GM19238 (cell line): ENCODE results near the gene BMF.
A peak's percentile ranks its signal among the peaks of the same experiment; 100 is the strongest.
"Not testable (repeated sequence)": the region's sequence is repeated elsewhere in the genome, so short reads cannot be mapped to it uniquely, and the experiment has no call there.

Source experiments
- DNase-seq: peaks from one replicate; pipeline ENCODE4 v3.0.0; 2011; ENCODE audit warnings: low spot score; ENCODE audit not compliant: insufficient read length

Gene BMF

DNA sequence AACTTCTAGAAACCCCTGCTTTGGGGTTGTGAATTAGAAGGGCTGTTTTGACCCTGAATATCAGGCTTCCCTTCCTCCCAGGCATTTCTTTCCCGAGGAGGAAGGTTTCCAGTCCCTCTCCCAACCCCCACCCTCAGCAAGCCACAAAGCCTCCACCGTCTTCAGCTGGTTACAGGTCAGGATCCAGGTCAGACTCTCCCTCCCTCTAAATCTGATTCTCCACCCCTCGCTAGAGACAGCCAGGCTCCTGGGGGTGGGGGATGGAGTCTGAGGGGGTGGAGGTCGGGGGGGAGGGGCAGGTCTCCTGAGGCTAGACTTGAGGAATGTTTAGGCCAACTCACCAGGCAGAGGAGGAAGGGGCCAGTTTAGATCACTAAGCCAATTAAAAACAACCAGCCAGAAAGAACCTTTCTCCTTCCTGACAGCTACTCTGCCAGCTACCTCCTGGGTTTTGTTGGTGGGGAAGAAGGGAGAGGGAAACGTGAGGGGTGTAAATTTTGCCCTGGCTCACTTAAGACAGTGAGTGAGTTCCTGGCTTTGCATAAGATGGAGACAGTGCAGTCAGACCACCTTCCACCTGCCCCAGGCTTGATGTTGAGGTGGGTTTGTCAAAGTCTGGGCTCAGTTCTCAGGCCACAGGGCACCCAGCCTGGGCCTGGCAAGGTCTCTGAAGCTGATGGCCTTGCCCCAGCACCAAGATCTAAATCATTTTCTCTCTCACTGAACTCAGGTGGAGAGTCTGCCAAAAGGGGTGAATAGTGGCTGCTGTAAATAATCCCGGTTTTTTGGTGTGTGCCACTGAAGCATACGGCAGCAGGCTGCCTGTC lies 19.5 kb downstream of the BMF start:
- no peak for DNase-seq

GRCh38 chr15:40087991-40088928 lies 20.4 kb downstream of the BMF start:
- no peak for DNase-seq

DNA sequence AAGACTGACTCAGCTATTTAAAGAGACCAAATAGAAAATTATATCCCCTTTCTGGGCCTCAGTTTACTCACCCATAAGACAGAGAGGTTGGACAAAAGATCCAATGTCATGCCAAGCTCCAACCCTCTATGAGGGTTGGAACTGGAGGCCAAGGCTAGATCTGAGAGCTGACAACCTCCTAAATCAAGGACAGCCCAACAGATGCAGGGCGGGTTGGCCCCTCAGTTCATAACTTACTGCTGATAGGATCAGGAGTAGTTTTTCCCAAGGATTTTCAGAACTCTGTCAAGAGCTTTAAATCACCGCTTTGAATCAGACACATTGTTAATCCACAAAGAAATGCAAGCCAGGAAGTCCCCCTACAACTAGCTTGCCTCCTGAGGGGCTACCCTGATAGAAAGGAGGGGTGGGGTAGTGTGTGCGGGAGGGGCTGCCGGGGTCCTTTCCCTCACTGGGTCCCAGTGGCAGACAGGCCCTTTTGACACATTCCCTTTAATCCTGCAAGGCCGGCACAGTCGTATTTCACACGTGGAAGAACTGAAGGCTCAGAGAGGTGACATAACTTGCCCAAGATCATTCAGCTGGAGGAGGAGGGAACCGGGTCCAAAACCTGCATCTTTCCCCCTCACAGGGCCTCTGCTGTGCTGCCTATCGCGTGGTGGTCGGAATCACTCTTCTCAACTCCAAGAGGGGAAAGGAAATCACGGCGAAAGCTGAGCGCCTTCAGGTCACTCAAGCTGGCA lies 21.4 kb downstream of the BMF start:
- no peak for DNase-seq

GRCh38 chr15:40085266-40085665 lies 23.4 kb downstream of the BMF start:
- no peak for DNase-seq

DNA sequence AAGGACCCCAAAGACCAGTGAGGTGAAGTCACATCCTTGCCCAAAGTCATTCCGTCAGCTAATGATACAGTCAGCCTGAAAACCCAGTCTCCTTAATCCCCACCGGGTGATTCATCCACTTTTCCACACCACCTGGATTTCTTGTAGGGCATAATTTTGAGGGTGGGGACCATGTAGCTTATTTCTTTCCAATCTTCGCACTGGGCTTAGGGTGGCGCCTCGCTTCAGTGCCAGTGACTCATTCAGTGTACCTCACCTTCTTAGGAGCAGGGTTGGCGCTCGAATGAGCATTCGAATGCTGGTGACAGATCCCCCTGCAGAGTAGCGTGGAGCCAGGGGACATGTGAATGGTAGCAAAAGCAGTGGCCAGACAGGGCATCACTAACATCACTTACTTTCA lies 24.0 kb downstream of the BMF start:
- no peak for DNase-seq

- no peak for DNase-seq
Measured at GRCh38 chr15:40082195-40082883, 26.3 kb downstream of the BMF start.

GRCh38 chr15:40081691-40082194 lies 26.9 kb downstream of the BMF start:
- no peak for DNase-seq

DNA sequence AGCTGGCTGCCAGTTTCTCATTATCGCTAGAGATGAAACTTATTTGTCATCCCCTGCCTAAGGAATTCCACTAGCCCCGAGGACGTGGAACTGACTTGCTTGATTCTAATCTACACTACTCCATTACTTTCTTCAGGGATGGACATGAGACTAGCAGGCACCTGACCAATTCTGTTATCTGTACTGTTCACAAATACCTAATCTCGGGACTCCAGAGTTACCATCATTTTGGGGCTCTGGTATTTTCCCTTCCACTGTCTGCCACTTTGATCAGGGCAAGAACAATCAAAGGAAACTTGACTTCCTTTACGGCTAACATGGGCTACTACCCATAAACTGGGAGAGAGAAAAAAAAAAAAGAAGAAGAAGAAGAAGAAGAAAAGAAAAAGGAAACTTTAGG lies 27.8 kb downstream of the BMF start:
- no peak for DNase-seq

GRCh38 chr15:40080104-40080503 lies 28.6 kb downstream of the BMF start:
- DNase-seq: no peak

- DNase-seq: no peak
Measured at GRCh38 chr15:40079456-40079855, 29.2 kb downstream of the BMF start.

DNA sequence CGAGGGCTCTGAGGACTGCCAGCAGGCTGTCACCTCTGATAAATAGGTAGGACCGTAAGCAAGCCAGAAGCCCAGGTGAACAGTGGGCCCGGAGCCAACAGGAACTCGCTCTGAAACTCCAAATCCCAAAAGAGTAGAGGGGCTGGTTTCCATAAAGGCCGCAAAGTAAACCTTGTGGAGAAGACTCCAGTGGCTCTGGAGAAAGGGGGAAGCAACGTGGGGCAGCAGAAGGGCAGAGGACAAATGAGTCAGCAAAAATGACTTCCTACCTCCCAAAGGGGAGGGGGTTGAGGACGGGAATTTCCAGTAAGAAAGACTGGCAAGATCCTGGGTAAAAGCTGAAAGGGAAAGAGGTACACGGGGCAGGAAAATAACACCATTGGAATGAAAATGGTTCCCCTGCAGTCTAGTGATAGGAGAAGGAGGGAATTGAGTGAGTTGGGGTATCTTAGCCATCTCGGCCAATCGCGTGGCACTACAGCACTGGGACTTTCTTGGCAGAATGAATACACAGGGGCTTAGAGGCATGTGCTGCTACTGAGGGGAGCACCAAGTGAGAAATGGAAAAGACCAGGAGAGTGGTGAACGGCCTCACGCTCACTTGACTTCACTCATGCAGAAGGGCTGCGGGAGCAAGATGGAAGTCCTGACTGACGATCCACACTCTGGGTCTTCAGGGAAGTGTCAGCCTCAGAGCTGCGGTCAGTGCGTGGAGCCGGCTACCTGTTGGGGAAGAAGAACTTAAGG lies 33.2 kb downstream of the BMF start:
- no peak for DNase-seq

- not testable (repeated sequence) for DNase-seq
Measured at GRCh38 chr15:40074656-40075055, 34.0 kb downstream of the BMF start.

DNA sequence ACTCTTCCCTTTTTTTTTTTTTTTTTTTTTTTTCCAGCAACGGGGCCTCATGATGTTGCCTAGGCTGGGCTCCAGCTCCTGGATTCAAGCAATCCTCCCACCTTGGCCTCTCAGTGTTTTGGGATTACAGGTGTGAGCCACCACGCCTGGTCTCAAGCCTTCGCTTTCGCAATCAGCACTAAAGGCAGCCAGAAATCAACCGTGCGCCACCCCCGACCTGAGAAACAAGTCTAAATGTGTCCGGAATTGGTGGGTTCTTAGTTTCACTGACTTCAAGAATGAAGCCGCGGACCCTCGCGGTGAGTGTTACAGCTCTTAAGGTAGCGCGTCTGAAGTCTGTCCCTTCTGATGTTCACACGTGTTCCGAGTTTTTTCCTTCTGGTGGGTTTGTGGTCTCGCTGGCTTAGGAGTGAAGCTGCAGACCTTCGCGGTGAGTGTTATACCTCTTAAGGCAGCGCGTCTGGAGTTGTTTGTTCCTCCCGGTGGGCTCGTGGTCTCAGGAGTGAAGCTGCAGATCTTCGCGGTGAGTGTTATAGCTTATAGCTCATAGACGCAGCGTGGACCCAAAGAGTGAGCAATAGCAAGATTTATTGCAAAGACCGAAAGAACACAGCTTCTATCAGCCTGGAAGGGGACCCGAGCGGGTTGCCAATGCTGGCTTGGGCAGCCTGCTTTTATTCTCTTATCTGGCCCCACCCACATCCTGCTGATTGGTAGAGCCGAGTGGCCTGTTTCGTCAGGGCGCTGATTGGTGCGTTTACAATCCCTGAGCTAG lies 34.8 kb downstream of the BMF start:
- not testable (repeated sequence) for DNase-seq

GRCh38 chr15:40072216-40072990 lies 36.3 kb downstream of the BMF start:
- no peak for DNase-seq

GRCh38 chr15:40070608-40071218 lies 38.0 kb downstream of the BMF start:
- no peak for DNase-seq

DNA sequence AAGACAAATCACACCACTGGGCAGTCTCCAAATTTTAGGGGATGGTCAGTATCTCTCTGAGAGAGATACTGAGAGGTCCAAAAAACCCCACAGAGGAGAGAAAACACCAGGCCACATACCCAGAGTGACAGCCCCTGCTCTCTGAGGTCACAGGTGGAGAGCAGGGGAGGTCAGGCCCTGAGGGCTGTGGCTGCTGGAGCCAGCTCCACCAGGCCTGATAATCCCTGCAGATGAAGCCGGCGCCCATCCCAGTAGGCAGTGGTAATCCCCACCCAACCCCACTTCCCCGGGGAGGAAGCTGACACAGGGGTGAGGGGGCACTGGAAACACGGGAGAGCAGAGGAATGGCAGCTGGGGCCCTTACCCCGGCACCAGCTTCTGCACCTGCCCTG lies 38.5 kb downstream of the BMF start:
- no peak for DNase-seq

DNA sequence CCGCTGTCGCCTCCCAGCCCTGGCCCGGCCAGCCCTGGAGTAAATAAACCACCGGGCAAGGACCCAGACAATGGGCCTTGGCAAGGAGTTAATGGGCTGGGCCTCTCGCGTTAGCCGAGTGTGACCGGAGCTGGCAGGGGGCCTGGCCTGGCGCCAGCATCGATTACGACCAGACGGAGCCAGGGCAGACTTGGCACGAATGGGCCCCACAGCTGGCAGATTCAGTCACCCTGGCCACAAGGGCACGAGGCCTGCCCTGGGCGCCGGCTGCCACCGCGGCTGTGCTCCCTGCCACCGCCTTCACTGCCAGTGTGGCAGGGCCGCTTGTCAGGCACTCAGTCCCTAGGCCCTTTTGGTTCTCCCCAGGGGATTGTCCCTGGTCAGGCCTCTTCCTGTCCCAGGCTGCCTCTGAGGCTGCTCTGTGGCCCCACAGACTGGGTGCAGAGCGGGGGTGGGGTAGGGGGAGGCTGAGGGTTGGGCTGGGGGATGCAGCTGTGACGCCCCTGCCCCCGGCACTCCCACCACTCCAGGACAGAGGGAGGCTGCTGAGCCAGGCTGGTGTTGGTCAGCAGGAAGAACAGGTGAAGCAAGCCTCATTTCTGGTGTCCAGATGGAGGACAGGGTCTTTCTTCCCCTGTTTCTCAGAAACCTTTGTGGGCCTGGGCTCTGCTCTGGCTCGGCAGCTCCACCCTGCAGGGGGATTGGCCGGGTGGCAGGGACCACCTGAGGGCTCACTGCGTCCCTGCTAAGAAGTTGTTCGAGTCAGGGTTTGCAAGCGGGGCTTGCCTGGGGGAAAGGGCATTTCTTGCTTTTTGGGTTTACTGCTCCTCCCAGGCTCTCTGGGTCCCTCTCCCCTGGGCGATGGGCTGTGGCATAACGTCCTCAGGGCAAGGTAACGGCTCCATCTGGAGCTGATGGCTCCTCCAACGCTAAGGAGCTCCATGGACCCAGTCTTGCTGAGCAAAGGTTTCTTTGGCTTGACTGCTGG lies 39.2 kb downstream of the BMF start:
- peak; percentile 77 for DNase-seq
